NCI-H2081 (cell line): ENCODE data around the gene IBA57.
A peak's percentile ranks its signal among the peaks of the same experiment; 100 is the strongest.
"Not testable (repeated sequence)": the region's sequence is repeated elsewhere in the genome, so short reads cannot be mapped to it uniquely, and the experiment has no call there.

Experiments used
- DNase-seq, 2 experiments: peaks; one replicate each; lab custom pipeline; 2025; lab: John Stamatoyannopoulos, UW

The IBA57 gene

GRCh38 chr1:228172591-228173527, 7.3 kb downstream of the IBA57 start:
- no peak for DNase-seq

- DNase-seq, result peak in 1 of 2 experiments; percentile 25
Observed at GRCh38 chr1:228173528-228174481, 8.2 kb downstream of the IBA57 start.

- DNase-seq, result no peak
Observed at GRCh38 chr1:228174482-228175315, 9.1 kb downstream of the IBA57 start.

- no peak for DNase-seq
Observed at GRCh38 chr1:228175316-228176023, 9.9 kb downstream of the IBA57 start.

GRCh38 chr1:228176024-228176395, 10.4 kb downstream of the IBA57 start:
- DNase-seq, result no peak

- no peak for DNase-seq
Observed at GRCh38 chr1:228176461-228177182, 11.0 kb downstream of the IBA57 start.

- DNase-seq, result no peak
Observed at GRCh38 chr1:228177183-228177475, 11.5 kb downstream of the IBA57 start.

- DNase-seq, result no peak
Observed at GRCh38 chr1:228177721-228178710, 12.4 kb downstream of the IBA57 start.

GRCh38 chr1:228178737-228179684, 13.4 kb downstream of the IBA57 start:
- DNase-seq, result no peak

GRCh38 chr1:228180271-228180958, 14.8 kb downstream of the IBA57 start:
- DNase-seq, result no peak

- DNase-seq, result no peak
Observed at GRCh38 chr1:228180959-228181644, 15.5 kb downstream of the IBA57 start.

GRCh38 chr1:228181645-228182034, 16.0 kb downstream of the IBA57 start:
- DNase-seq, result no peak

GRCh38 chr1:228182296-228183030, 16.9 kb downstream of the IBA57 start:
- no peak for DNase-seq

- no peak for DNase-seq
Observed at GRCh38 chr1:228184152-228184551, 18.5 kb downstream of the IBA57 start.

- DNase-seq, result no peak
Observed at GRCh38 chr1:228185641-228185965, 20.0 kb downstream of the IBA57 start.

GRCh38 chr1:228188249-228188648, 22.6 kb downstream of the IBA57 start:
- not testable (repeated sequence) for DNase-seq
